ENCODE results near the gene LGALS3. TPM values are rescaled to one million over a fixed set of nuclear protein-coding genes. Genes with fewer than 3 reads are reported as not detected.
A peak's percentile ranks its signal among the peaks of the same experiment; 100 is the strongest.

LGALS3 gene
- total RNA-seq, 1 experiment from 2014 or later: 122 TPM

DNA sequence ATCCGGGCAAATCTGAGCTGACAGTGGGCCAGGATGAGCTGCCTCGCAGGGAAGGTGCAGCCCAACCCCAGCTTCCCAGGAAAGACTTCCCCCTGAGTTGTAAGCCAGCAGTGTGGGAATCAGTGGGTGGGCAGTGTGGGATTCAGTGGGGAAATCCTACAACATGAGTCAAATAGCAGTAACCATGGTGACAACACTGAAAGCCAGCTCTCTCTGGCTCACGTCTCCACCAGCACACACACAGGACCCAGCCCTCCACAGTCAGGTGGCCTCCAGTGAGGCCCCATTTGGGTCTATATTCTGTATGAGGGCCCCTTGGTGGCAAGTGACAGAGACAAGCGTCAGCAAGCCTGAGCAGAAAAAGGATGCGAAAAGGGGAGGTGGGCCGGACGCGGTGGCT is 6.0 kb upstream of the LGALS3 start:
- POLR2A ChIA-PET (ENCODE audit: unreplicated experiment): interaction anchor here (0.7 kb wide), 1 partner anchor 20 kb away, joined by 5 read pairs; no protein-coding TSS in a partner anchor
- peaks cover 64% of the 10 kb centered on the region for H3F3A ChIP-seq (ENCODE audit: insufficient read depth, low read depth)
- peak; percentile 45 to 69 for DNase-seq
- H3K9me3 ChIP-seq (ENCODE audit: insufficient read depth, low read depth): no peaks in the 10 kb centered on the region
- H3K4me1 ChIP-seq (replicated peaks; ENCODE audit: insufficient read depth): peaks cover 88% of the 10 kb centered on the region
- H3K9me2 ChIP-seq (ENCODE audit: insufficient read depth): no peaks in the 10 kb centered on the region
- H3K27me3 ChIP-seq (ENCODE audit: insufficient read depth, low read depth): no peaks in the 10 kb centered on the region
- no peak for TF ChIP-seq EZH2 (IDR thresholded peaks at IDR 0.05; ENCODE audit: low read depth)
- TF ChIP-seq, protein P1, sequence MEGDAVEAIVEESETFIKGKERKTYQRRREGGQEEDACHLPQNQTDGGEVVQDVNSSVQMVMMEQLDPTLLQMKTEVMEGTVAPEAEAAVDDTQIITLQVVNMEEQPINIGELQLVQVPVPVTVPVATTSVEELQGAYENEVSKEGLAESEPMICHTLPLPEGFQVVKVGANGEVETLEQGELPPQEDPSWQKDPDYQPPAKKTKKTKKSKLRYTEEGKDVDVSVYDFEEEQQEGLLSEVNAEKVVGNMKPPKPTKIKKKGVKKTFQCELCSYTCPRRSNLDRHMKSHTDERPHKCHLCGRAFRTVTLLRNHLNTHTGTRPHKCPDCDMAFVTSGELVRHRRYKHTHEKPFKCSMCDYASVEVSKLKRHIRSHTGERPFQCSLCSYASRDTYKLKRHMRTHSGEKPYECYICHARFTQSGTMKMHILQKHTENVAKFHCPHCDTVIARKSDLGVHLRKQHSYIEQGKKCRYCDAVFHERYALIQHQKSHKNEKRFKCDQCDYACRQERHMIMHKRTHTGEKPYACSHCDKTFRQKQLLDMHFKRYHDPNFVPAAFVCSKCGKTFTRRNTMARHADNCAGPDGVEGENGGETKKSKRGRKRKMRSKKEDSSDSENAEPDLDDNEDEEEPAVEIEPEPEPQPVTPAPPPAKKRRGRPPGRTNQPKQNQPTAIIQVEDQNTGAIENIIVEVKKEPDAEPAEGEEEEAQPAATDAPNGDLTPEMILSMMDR (conservative IDR thresholded peaks at IDR 0.05): no peak
- 0 out of 2 replicates have a peak overlapping the region, but pooled peaks have one; percentile 12 for H3K4me3 ChIP-seq
- H3K79me2 ChIP-seq (ENCODE audit: low read depth): no peaks in the 10 kb centered on the region
- no TSS peak for BruUV-seq (replicated peaks)
- no peak overlapping the region for H2AFZ ChIP-seq
- intact Hi-C loops (cut with micrococcal nuclease; ENCODE audit: unreplicated experiment): no loop called here
- CTCF ChIA-PET: no interaction called here
- no peaks in the 10 kb centered on the region for H4K20me1 ChIP-seq (ENCODE audit: insufficient read depth)
- peak overlapping the region; percentile 67 for H3K4me2 ChIP-seq
- H3K36me3 ChIP-seq (ENCODE audit: low read depth): no peaks in the 10 kb centered on the region
- peak overlapping the region; percentile 76 for H3K27ac ChIP-seq

DNA sequence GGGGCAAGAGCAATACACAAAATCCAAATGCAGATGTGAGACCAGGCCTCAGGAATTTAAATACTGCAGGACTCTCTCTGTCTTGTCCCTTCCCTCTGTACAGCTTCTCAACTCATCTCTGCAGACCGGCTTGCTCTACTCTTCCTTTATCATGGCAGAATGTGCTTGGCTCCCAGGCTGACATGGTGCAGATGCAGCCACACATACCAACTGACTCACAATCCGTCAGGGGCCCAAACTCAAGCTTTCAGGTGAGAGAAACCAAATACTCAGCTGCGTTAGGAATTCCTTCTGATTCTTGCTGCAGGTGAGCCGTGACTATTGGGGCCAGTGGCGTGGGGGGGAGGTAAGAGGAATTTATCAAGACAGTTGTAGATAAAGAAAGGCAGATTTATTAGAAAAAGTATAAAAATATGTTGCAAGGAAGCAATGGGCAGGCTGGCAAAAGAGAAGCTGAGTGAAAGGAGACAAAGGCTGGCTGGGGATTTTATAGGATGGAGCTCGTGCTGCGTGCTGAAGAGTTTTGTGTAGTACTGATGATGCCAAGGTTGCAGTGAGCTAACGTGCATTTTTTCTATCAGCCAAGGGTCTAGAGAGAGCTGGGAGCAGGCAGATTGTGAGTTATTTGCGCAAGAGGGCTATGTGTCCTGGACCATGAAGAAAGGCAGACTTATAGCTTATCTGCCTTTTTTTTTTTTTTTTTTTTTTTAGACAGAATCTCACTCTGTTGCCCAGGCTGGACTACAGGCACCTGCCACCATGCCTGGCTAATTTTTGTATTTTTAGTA is 5.0 kb upstream of the LGALS3 start:
- Histone ChIP-seq H3K4me2 (peak overlapping the region; percentile 67; the same call in 1 of the 2 replicates), H3K9me2 (ENCODE audit: insufficient read depth) (no peaks in the 10 kb centered on the region), H3K79me2 (ENCODE audit: low read depth) (no peaks in the 10 kb centered on the region), H3K9me3 (ENCODE audit: insufficient read depth, low read depth) (no peaks in the 10 kb centered on the region), H3K27me3 (ENCODE audit: insufficient read depth, low read depth) (no peaks in the 10 kb centered on the region), H4K20me1 (ENCODE audit: insufficient read depth) (no peaks in the 10 kb centered on the region), H3F3A (ENCODE audit: insufficient read depth, low read depth) (peaks cover 67% of the 10 kb centered on the region), H2AFZ (no peak overlapping the region), H3K27ac (no peak overlapping the region), H3K4me1 (replicated peaks; ENCODE audit: insufficient read depth) (peaks cover 95% of the 10 kb centered on the region), H3K4me3 (no peak overlapping the region), H3K36me3 (ENCODE audit: low read depth) (no peaks in the 10 kb centered on the region)
- CTCF ChIA-PET: interaction anchor here (0.7 kb wide), 1 partner anchor 22 kb away, joined by 3 read pairs; no protein-coding TSS in a partner anchor
- intact Hi-C loops (cut with micrococcal nuclease; ENCODE audit: unreplicated experiment): no loop called here
- POLR2A ChIA-PET (ENCODE audit: unreplicated experiment): interaction anchor here (0.7 kb wide), 1 partner anchor 47 kb away, joined by 8 read pairs; no protein-coding TSS in a partner anchor
- BruUV-seq (replicated peaks): no TSS peak
- TF ChIP-seq, protein P1 (conservative IDR thresholded peaks at IDR 0.05): no peak
- no peak for TF ChIP-seq EZH2 (IDR thresholded peaks at IDR 0.05; ENCODE audit: low read depth)
- DNase-seq: peak; percentile 22 to 29

DNA sequence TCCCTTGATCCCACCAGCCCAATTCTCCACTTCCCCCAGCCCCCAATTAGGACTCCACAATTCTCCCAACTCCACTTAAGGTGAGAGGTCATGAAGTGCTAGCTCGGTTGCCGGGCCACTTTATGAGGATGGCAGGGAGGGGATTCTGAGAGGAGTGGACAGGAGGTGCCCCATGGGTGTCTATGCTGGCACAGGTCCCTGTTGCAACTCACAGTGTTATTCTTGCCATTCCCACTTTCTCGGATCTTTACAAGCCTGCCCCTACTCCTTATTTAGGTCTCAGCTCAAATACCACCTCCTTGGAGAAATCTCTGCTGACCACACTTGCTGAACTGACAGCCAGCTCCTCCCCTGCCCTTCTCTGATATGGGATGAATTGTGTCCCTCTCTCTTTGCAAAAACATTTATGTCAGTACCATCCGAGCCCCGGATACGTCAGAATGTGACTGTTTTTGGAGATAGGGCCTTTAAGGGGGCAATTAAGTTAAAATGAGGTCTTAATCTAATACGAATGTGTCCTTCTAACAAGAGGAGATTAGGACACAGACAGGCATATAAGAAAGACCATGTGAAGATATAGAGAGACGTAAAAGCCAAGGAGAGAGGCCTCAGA is 4.2 kb upstream of the LGALS3 start:
- Histone ChIP-seq H3K27me3 (ENCODE audit: insufficient read depth, low read depth) (no peaks in the 10 kb centered on the region), H3K79me2 (ENCODE audit: low read depth) (peaks cover 4% of the 10 kb centered on the region; the same call in 1 of the 2 replicates), H3K9me2 (ENCODE audit: insufficient read depth) (no peaks in the 10 kb centered on the region), H3F3A (ENCODE audit: insufficient read depth, low read depth) (peaks cover 66% of the 10 kb centered on the region), H3K9me3 (ENCODE audit: insufficient read depth, low read depth) (no peaks in the 10 kb centered on the region), H3K4me2 (peak overlapping the region; percentile 7), H2AFZ (no peak overlapping the region), H3K36me3 (ENCODE audit: low read depth) (no peaks in the 10 kb centered on the region), H3K4me1 (replicated peaks; ENCODE audit: insufficient read depth) (peaks cover 88% of the 10 kb centered on the region), H3K27ac (no peak overlapping the region), H4K20me1 (ENCODE audit: insufficient read depth) (no peaks in the 10 kb centered on the region), H3K4me3 (no peak overlapping the region)
- CTCF ChIA-PET: interaction anchor here (0.7 kb wide), 1 partner anchor 14 kb away, joined by 3 read pairs; no protein-coding TSS in a partner anchor
- intact Hi-C loops (cut with micrococcal nuclease; ENCODE audit: unreplicated experiment): no loop called here
- BruUV-seq (replicated peaks): no TSS peak
- POLR2A ChIA-PET (ENCODE audit: unreplicated experiment): no interaction called here
- no peak for DNase-seq
- TF ChIP-seq EZH2 (IDR thresholded peaks at IDR 0.05; ENCODE audit: low read depth): no peak
- TF ChIP-seq, protein P1 (conservative IDR thresholded peaks at IDR 0.05): no peak
